Measurements from ENCODE around the gene AGT.
"Not testable (repeated sequence)": the region's sequence is repeated elsewhere in the genome, so short reads cannot be mapped to it uniquely, and the experiment has no call there.

AGT gene

DNA sequence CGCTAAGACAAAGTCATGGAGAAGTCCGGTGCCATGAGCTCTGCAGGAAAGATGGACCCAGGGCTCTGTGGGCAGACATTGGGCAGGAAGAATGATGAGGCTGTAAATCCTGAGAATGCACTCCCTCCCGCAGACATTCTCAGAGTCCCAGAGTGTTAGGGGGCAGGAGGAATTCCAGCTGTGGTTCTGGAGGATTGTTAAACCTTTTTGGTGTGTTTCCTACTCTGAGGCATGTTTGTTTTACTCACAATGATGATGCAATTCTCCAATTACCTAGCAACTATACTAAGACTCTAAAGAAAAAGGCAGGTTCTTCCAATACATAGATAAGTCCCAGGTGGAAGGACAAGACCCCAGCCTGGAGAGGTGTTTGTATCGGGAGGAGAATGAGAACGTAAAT is 30.5 kb upstream of the AGT start:
- FAIRE-seq (no peak), DNase-seq (ENCODE audit: low spot score) (no peak)

- FAIRE-seq (no peak), DNase-seq (ENCODE audit: low spot score) (no peak)
Observed at GRCh38 chr1:230743899-230744298, 30.0 kb upstream of the AGT start.

DNA sequence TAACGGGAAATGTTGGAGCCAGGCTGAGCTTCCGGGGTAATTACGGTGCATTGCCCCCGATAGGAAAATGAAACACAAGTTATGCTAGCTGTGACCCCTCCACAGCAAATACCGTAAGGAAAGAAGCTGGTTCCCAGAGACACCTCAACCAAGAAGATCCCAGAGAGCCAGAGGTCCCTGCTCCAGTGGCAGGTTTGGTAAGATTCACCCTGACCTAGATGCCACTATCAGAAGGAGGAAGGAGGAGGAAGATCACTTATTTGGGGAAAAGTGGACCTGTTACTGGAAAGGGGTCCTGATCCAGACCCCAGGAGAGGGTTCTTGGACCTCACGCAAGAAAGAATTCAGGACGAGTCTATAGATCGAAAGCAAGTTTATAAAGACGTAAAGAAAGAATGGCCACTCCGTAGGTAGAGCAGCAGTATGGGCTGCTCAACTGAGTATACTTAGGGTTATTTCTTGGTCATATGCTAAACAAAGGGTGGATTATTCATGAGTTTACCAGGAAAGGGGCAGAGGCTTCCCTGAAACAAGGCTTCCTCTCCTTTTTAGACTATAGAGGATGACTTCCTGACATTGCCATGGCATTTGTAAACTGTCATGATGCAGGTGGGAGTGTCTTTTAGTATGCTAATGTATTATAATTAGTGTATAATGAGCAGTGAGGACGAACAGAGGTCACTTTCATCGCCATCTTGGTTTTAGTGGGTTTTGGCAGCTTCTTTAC is 25.8 kb upstream of the AGT start:
- FAIRE-seq: no peak
- no peak for DNase-seq (ENCODE audit: low spot score)

DNA sequence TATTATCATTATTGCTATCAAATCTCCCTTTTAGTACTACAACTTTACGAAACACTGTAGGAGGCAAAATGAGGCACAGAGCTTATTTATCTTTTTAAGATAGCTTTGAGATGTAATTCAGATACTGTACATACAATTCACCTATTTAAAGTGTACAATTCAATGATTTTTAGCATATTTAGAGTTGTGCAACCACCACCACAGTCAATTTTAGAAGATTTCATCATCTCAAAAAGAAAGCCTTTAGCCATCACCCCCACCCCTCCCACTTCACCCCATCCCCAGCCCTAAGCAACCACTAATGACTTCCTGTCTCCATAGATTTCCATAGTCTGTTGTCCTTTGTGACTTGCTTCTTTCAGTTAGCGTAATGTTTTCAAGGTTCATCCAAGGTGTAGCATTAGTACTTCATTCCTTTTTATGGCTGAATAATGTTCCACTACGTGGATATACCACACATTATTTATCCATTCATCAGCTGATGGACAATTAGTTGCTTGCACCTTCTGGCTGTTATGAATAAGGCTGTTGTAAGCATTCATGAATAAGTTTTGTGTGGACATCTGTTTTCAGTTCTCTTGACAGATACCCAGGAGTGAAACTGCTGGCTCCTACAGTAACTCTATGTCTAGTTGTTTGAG is 23.8 kb upstream of the AGT start:
- no peak for DNase-seq (ENCODE audit: low spot score)

DNA sequence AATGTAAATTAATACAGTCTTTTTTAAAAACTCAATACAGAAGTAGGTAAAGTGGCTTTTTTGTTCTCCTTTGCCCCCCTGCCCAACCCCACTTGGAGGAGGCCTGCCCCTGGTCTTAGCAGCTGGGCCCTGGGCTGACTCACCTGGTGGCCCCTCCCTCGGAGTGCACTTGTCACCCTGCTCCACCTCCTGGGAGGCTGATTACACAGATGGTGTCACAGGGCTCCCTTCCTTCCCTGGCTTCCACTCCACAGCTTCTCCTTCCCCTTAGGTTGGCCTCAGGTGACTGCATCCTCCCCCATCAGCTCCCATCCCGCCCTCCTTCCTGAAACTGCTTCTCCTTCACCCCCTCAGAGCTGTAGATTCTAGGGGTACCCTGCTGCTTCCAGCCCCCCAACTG is 21.5 kb upstream of the AGT start:
- FAIRE-seq (no peak), DNase-seq (ENCODE audit: low spot score) (no peak)

More for the DNA sequence above, 23.8 kb upstream of the AGT start:
- FAIRE-seq: no peak

GRCh38 chr1:230730977-230731376 is 17.1 kb upstream of the AGT start:
- no peak for DNase-seq (ENCODE audit: low spot score)
- no peak for FAIRE-seq

GRCh38 chr1:230728710-230729392 is 14.9 kb upstream of the AGT start:
- no peak for FAIRE-seq

DNA sequence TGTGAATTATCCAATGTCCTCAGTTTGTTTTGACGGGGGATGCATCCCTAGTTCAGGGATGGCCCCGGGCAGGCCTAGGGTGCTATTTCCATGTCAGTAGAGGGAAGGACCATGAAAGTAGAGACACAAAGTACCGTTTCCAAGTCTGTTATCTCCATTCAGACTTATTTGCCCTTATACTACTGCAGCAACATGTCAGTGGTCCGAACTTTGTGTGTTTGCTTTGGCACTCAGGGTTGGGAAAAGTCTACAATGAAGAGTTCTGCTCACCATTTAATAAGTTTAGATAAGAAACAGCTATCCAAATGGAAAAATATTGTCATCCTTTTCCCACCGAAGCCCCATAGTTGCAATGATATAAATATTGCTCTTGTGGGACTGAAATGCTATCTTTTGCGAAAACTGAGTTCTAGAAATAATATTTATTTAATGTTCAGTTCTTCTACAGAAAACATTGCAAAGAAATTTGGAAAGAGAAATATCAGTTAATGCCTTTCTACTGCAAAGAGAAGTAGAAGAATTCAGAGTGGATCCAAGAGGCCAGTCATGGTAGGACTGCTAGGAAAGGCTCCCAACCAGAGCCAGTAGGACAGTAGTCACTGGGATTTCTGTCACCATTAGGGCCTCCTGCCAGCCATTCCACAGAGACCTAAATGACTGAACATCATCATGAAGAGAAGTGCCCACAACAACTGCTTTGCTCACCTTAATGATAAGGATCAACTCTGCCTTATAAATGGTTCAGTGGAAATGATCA is 11.5 kb upstream of the AGT start:
- DNase-seq (ENCODE audit: low spot score) (no peak), FAIRE-seq (no peak)

More at GRCh38 chr1:230728710-230729392, 14.9 kb upstream of the AGT start:
- no peak for DNase-seq (ENCODE audit: low spot score)

DNA sequence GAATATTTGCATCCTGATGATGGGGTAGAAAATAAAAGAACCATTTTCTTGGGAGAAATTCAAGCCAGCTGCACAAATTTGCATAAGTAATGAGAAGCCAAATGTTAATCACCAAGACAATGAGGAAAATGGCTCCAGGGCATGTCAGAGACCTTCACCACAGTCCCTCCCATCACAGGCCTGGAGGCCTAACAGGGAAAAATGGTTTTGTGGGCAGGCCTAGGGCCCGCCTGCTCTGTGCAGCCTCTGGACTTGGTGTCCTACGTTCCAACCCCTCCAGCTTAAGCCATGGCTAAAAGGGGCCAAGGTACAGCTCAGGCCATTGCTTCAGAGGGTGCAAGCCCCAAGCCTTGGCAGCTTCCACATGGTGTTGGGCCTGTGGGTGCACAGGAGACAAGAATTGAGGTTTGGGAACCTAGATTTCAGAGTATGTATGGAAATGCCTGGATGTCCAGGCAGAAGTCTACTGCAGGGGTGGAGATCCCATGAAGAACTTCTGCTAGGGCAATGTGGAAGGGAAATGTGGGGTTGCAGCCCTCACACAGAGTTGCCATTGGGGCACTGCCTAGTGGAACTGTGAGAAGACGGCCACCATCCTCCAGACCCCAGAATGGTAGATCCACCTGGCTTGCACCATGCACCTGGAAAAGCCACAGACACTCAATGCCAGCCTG is 8.1 kb upstream of the AGT start:
- DNase-seq (ENCODE audit: low spot score); FAIRE-seq: not testable (repeated sequence)

GRCh38 chr1:230717251-230717650 is 3.3 kb upstream of the AGT start:
- FAIRE-seq (no peak), DNase-seq (ENCODE audit: low spot score) (no peak)

DNA sequence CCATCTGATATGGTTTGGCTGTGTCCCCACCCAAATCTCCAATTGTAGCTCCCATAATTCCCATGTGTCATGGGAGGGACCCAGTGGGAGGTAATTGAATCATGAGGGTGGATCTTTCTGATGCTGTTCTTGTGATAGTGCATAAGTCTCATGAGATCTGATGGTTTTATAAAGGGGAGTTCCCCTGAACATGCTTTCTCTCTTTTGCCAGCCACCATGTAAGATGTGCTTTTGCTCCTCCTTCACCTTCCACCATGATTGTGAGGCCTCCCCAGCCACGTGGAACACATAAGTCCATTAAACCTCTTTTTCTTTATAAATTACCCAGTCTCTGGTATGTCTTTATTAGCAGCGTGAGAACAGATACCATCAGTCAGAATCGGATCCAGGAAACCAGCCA is 2.5 kb upstream of the AGT start:
- FAIRE-seq; DNase-seq (ENCODE audit: low spot score): not testable (repeated sequence)

DNA sequence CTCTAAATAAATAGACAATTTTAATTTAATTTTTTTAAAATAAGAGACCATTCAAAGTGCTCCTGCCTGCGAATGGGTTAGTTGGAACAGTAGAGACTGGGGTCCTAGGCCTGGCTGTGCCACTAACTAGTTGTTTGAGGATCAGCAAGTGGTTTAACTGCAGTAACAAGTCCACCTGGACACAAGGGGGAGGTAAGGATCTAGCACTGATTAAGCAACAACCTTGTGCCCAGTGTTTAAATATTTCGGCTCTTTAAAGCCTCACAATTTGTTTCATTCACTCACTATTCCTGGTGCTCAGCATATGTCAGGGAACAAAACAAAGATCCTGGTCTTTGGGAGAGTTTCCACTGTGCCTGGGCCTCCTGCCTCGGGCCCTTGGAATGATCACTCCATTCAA is 1.6 kb upstream of the AGT start:
- FAIRE-seq: no peak
- no peak for DNase-seq (ENCODE audit: low spot score)

- DNase-seq (ENCODE audit: low spot score): no peak
- FAIRE-seq: no peak
Observed at GRCh38 chr1:230713547-230713914, 391 bp downstream of the AGT start.

DNA sequence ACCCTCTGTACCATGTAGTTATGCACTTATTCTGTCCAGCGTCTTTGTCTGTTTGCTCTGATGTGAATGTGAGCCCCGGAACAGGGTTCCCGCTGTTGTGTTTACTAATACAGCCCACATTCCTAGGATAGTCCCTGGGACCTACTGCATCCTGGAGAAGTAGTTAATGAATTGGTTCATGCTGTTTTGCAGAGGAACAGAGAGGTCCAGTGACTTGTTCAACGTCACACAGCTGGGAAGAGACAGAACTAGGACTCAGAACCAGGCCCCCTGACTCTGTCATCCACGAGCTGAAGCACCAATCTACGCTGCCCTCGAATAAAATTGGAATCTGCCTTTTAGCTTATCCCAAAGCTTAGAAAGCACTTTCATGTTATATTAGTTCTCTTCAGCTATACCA is 784 bp downstream of the AGT start:
- DNase-seq (ENCODE audit: low spot score) (no peak), FAIRE-seq (no peak)

DNA sequence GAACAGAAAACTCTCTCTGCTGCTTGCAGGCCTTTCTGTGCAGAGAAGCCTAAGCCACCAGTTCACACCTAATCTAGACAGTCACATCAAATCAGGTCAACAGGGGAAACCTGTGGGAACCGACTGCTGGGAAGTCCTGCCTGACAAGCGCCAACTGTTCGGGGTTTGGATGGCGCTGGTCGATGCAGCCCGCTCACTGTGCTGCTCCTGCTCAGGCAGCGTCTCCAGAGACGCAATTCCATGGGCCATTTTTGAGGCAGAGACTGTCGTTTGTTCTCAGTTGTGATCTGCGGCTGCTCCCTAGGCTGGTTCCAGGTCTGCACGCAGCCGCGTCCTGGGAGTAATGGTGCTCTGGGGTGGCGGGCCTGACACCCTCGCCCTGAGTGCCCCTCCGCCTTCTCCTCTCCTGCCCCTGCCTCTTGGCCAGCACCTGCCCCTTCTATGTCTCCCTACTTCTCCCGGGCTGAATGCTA is 1.4 kb downstream of the AGT start:
- FAIRE-seq (no peak), DNase-seq (ENCODE audit: low spot score) (no peak)

DNA sequence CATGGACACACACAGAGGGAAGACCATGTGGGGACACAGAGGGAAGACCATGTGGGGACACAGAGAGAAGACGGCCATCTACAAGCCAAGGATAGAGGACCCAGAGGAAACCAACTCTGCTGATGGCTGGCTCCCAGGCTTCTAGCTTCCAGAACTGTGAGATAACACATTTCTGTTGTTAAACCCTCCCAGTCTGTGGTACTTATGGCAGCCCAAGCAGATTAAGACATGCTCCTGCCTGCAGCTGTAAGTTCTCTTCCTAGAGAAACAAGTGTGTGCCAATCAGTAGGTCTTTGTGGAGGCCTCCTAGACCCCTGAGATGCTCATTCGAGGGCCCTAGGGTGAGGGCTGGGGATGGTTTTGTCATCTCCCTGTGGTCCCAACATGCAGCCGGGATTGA is 2.7 kb downstream of the AGT start:
- FAIRE-seq (no peak), DNase-seq (ENCODE audit: low spot score) (no peak)

- no peak for FAIRE-seq
- DNase-seq (ENCODE audit: low spot score): no peak
Observed at GRCh38 chr1:230710543-230710904, 3.4 kb downstream of the AGT start.

- FAIRE-seq: no peak
- no peak for DNase-seq (ENCODE audit: low spot score)
Observed at GRCh38 chr1:230709619-230710542, 4.0 kb downstream of the AGT start.

DNA sequence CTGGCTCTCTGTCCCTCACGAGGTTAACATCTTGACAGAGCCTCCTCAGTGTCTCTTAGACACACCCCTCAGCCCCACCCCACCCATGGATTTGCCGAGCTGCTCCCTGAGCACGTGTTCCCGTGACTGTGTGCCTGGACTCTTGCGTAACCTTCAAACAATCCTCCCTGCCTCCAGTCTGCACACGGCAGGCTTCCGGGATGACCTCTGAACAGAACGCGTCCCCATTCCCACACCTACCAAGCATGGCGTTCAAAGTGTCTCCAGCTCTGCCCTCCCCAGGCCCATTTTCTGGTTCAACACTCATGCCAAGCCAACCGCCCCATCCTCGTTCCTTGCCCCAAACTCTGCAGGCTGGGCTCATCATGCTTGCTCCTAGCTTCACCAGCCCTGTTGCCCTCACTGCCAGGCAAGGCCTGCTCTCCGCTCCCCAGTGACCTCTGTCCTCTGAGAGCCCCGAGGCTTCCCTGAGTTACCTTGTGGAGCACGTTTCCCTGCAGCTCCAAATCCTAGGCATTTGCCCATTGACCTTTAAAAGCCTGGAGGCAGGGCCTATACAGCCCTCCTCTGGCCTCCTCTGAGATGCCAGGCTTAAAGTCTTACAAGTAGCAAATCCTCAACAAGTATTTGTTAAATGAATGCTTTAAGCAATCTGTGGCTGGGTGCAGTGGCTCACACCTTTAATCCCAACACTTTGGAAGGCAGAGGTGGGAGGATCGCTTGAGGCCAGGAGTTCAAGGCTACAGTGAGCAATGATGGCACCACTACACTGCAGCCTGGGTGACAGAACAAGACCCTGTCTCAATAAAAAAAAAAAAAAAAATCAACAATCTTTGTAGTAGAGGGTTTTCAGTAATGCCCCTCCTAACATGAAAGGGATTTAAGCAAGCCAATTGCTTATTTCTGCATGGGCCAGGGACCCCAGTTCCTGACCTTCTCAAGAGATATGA is 5.0 kb downstream of the AGT start:
- no peak for FAIRE-seq
- DNase-seq (ENCODE audit: low spot score): no peak

Measured in urothelium cell line (cell line).